Lung (tissue), 12 donors: ENCODE results near the gene CHI3L1. TPM values are rescaled to one million over a fixed set of nuclear protein-coding genes. Genes with fewer than 3 reads are reported as not detected.

ENCODE experiments used
- ATAC-seq: fragments of 200-7000 bp; cut with Tn5 transposase; one replicate; pipeline ENCODE4 v1.9.1; 2020; ENCODE audit warnings: moderate number of reproducible peaks; ENCODE audit not compliant: insufficient read depth, low FRiP score
- DNase-seq, 3 donors: peaks; one replicate each; pipeline ENCODE4 v3.0.0-alpha.2; 2013 to 2017
- H3K27ac ChIP-seq, 2 donors: one replicate each; pipeline ENCODE4 v1.5.1; 2013; ENCODE audit warnings: mild to moderate bottlenecking in 2 of 2, moderate library complexity in 2 of 2, control low read depth in 1 of 2, inconsistent platforms in 1 of 2, low read depth in 1 of 2, low read length in 1 of 2
- H3K27me3 ChIP-seq, 3 donors: one replicate each; pipeline ENCODE4 v1.5.1; 2013; ENCODE audit warnings: low read length in 2 of 3; ENCODE audit not compliant: control insufficient read depth in 3 of 3, insufficient read depth in 3 of 3
- H3K36me3 ChIP-seq, 4 donors: one replicate each; pipeline ENCODE4 v1.5.1; 2013; ENCODE audit warnings: low read length in 4 of 4, mild to moderate bottlenecking in 1 of 4, moderate library complexity in 1 of 4; ENCODE audit not compliant: control insufficient read depth in 4 of 4, insufficient read depth in 4 of 4
- H3K4me1 ChIP-seq, 5 donors: one replicate each; pipeline ENCODE4 v1.5.1; 2013; ENCODE audit warnings: low read length in 5 of 5, mild to moderate bottlenecking in 2 of 5, moderate library complexity in 1 of 5; ENCODE audit not compliant: control insufficient read depth in 5 of 5, insufficient read depth in 5 of 5
- H3K4me3 ChIP-seq: one replicate; pipeline ENCODE4 v1.5.1; 2013; ENCODE audit warnings: mild to moderate bottlenecking, control low read depth, moderate library complexity
- H3K9ac ChIP-seq, 2 donors: one replicate each; pipeline ENCODE4 v1.5.1; 2013; ENCODE audit warnings: low read length in 2 of 2, control low read depth in 1 of 2; ENCODE audit not compliant: insufficient read depth in 1 of 2
- H3K9me3 ChIP-seq, 4 donors: one replicate each; pipeline ENCODE4 v1.5.1; 2013; ENCODE audit warnings: low read length in 3 of 4, mild to moderate bottlenecking in 1 of 4, moderate library complexity in 1 of 4; ENCODE audit not compliant: control insufficient read depth in 4 of 4, insufficient read depth in 3 of 4
- WGBS, 2 donors: extraction: QIAGEN DNeasy Blood & Tissue Kit; methylation state at CpG; one replicate each; pipeline ENCODE4 v1.1.7; 2013; 5-methylcytosine and 5-hydroxymethylcytosine counted together
- polyA plus RNA-seq, 2 donors: library from polyadenylated mRNA; stranded (reverse); fragments of 200-250 nt; gene quantifications; one replicate each; pipeline ENCODE4 v1.2.1, GENCODE V29; 2013
- total RNA-seq, 2 donors: library from RNA; depleted of rRNA in 1 of 2; stranded (reverse); fragments of >200 nt in 1 of 2; gene quantifications; one replicate each; pipeline ENCODE4 v1.2.1, GENCODE V29; 2014 to 2021
- TF ChIP-seq, protein P1 (sequence below): IDR thresholded peaks from 2 replicates; pipeline ENCODE4 v1.5.1; 2012; ENCODE audit warnings: mild to moderate bottlenecking; ENCODE audit errors: control extremely low read depth, extremely low read depth
- donor health status: control.
- donor health status: control.
- donor health status: Bipolar disorder and iron deficiency.
- donor health status: healthy.
- donor health status: DM: yes; HTN: yes; CAD: no.

The CHI3L1 gene
- total and polyA plus RNA-seq, 4 donors: 46.4 to 169 (median 110) TPM

DNA sequence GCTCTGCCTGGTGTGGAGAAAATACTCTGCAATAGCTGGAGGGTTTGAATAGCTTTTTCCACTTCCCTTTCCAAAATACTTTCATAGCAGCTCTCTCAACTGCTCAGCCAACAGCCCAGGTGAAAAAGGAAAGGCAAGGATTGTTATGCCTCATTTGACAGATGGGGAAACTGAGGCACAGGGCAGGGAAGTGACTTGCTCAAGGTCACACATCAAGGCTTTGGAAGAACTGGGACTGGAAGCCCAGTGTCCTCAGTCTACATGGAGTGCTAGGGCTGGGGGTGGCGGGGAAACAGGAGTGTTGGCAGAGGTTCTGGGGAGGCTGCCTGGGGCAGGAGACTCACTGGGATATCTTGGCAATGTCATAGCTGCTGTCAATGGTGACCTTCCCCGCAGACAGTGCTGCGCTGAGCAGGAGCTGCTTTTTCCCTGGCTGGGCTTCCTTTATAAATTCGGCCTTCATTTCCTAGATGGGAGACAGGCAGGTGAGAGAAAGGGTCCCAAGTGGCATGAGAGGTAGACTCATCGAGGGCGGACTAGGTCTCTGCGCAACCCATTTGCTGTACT, 4.0 kb downstream of the CHI3L1 start:
- ATAC-seq: no peak

DNA sequence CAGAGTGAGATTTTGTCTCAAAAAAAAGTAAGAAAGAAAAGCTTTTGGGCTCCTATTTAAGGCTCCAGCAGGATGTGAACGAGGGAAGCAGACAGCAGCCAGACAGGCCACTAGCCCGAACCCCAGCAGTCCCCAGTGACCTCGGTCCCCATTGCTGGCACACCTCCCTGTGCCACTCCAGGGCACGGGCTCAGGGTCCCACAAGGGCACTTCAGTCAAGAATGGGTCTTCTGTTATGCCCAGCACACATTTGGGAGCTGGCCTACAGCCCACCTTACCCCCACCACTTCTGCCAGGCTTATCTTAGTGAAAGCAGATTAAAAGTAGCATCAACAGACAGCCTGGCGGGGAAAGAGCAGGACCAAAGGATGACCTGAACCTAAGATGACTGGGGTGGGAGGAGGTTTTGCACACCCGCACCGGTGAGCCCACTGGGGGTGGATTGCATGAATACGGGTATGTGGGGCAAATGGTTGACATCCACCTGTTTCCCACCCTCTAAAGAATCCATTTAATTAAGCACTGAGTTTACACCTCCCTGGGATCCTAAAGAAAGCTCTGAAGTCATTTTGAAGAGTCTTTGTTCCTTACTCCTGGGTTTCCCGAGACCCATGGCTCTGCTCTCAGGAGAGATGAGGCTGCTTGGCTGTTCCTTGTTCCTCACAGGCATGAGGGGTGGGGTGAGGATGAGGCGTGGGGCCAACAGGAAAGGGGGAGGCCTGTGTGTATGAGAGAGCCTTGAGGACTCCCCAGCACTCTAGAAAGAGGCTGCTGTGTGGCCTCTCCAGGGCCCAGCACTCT, 4.7 kb downstream of the CHI3L1 start:
- TF ChIP-seq, protein P1, sequence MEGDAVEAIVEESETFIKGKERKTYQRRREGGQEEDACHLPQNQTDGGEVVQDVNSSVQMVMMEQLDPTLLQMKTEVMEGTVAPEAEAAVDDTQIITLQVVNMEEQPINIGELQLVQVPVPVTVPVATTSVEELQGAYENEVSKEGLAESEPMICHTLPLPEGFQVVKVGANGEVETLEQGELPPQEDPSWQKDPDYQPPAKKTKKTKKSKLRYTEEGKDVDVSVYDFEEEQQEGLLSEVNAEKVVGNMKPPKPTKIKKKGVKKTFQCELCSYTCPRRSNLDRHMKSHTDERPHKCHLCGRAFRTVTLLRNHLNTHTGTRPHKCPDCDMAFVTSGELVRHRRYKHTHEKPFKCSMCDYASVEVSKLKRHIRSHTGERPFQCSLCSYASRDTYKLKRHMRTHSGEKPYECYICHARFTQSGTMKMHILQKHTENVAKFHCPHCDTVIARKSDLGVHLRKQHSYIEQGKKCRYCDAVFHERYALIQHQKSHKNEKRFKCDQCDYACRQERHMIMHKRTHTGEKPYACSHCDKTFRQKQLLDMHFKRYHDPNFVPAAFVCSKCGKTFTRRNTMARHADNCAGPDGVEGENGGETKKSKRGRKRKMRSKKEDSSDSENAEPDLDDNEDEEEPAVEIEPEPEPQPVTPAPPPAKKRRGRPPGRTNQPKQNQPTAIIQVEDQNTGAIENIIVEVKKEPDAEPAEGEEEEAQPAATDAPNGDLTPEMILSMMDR: no peak
- Histone ChIP-seq H3K4me1 (peaks cover 0 to 9% (median 4%) of the 10 kb centered on the region in 5 donors), H3K36me3 (no peaks in the 10 kb centered on the region), H3K27me3 (no peaks in the 10 kb centered on the region), H3K4me3 (no peak overlapping the region), H3K9me3 (no peaks in the 10 kb centered on the region), H3K27ac (no peak overlapping the region), H3K9ac (no peak overlapping the region)
- WGBS, 2 donors: 63 to 74% methylated on average over 10 of the region's 10 CpGs
- no peak for ATAC-seq
- DNase-seq: no peak

More for the DNA sequence above, 4.0 kb downstream of the CHI3L1 start:
- no peak overlapping the region for H3K27ac ChIP-seq
- peaks cover 0 to 9% (median 3%) of the 10 kb centered on the region in 5 donors for H3K4me1 ChIP-seq
- no peak overlapping the region for H3K4me3 ChIP-seq
- no peak for DNase-seq
- no peak overlapping the region for H3K9ac ChIP-seq
- no peaks in the 10 kb centered on the region for H3K27me3 ChIP-seq
- WGBS, 2 donors: 92 to 95% methylated on average over 7 of the region's 7 CpGs
- no peaks in the 10 kb centered on the region for H3K9me3 ChIP-seq
- TF ChIP-seq, protein P1: no peak
- no peaks in the 10 kb centered on the region for H3K36me3 ChIP-seq

DNA sequence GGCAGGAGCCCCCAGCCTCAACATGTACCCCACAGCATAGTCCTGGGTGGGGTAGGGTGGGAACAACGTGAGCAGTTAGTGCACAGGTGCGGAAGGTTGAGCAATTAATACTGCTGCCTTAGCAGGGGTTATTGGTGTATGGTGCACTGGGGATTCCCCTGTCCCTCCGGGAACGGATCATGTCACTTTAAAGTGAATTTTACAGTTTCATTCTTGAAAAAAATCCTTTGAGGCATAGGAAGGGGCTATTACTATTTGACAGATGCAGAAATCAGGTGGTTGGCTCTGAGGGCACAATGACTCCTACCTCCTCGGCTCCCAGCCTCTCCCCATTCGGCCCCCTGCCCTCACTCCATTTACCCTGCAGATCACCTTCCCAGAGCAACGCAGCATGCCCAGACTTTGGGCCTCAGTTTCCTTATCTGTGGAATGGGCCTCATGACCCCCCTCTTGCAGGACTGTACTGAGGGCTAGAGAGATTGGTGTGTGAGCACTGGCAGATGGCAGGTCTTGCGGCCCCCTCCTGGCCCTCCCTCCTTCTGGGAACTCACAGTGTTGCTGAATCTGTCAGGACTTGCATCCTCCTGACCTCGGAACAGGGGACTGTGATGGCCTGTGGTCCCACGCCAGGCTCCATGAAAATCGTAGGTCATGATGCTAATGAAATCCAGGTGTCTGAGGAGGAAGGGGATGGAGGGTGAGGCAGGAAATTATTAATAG, 5.7 kb downstream of the CHI3L1 start:
- TF ChIP-seq, protein P1: no peak
- no peak overlapping the region for H3K27ac ChIP-seq
- ATAC-seq: no peak
- H3K9ac ChIP-seq: no peak overlapping the region
- H3K27me3 ChIP-seq: no peaks in the 10 kb centered on the region
- H3K4me1 ChIP-seq: peaks cover 0 to 9% (median 2%) of the 10 kb centered on the region in 5 donors
- 89 to 90% methylated on average over 11 of the region's 11 CpGs for WGBS, 2 donors
- no peak overlapping the region for H3K4me3 ChIP-seq
- DNase-seq: no peak
- H3K36me3 ChIP-seq: no peaks in the 10 kb centered on the region
- H3K9me3 ChIP-seq: no peaks in the 10 kb centered on the region
